D721Med (cell line): ENCODE measurements around the gene YBX2.

Source experiments
- DNase-seq: peaks from one replicate; pipeline ENCODE4 v3.0.0; 2011; ENCODE audit warnings: low spot score; ENCODE audit not compliant: insufficient read length
- FAIRE-seq: peaks from 2 replicates; lab custom pipeline; 2011; peaks lifted over from hg19 to GRCh38; lab: Jason Lieb, UNC
- CTCF ChIP-seq: IDR thresholded peaks from 2 replicates; pipeline ENCODE4 v1.5.1; 2012; ENCODE audit warnings: mild to moderate bottlenecking, control low read depth; ENCODE audit not compliant: insufficient read depth; ENCODE audit errors: missing control alignments

YBX2 gene

GRCh38 chr17:7327056-7327455, 32.6 kb upstream of the YBX2 start:
- TF ChIP-seq CTCF, result no peak
- DNase-seq (no peak), FAIRE-seq (no peak)

GRCh38 chr17:7326186-7326585, 31.7 kb upstream of the YBX2 start:
- FAIRE-seq (no peak), DNase-seq (no peak)
- no peak for TF ChIP-seq CTCF

GRCh38 chr17:7325031-7325528, 30.6 kb upstream of the YBX2 start:
- no peak for DNase-seq
- no peak for TF ChIP-seq CTCF
- FAIRE-seq, result no peak

- no peak for FAIRE-seq
- no peak for DNase-seq
Observed at GRCh38 chr17:7324438-7324779, 30.0 kb upstream of the YBX2 start.

GRCh38 chr17:7323731-7324437, 29.4 kb upstream of the YBX2 start:
- peak; percentile 94 for DNase-seq
- TF ChIP-seq CTCF, result peak; percentile 48
- FAIRE-seq, result no peak

More at GRCh38 chr17:7324438-7324779, 30.0 kb upstream of the YBX2 start:
- no peak for TF ChIP-seq CTCF

GRCh38 chr17:7322520-7323194, 28.2 kb upstream of the YBX2 start:
- FAIRE-seq (no peak), DNase-seq (no peak)
- no peak for TF ChIP-seq CTCF

GRCh38 chr17:7321466-7321865, 27.0 kb upstream of the YBX2 start:
- TF ChIP-seq CTCF, result no peak
- DNase-seq (no peak), FAIRE-seq (no peak)
